ENCODE results near the gene NDUFS4.

GRCh38 chr5:53613061-53613460, 52.6 kb downstream of the NDUFS4 start:
- TF ChIP-seq POLR2AphosphoS2 (IDR thresholded peaks at IDR 0.05; ENCODE audit: low read length) (no peak), CTCF (IDR thresholded peaks at IDR 0.05 in 2 of 3, conservative IDR thresholded peaks at IDR 0.05 in 1 of 3; ENCODE audit: insufficient read depth in 2 of 3, low read depth in 1 of 3, low read length in 3 of 3) (no peak), GABPB1 (CRISPR knock-in tag; IDR thresholded peaks at IDR 0.05) (no peak), ARNT (IDR thresholded peaks at IDR 0.05) (no peak), SP1 (CRISPR knock-in tag; IDR thresholded peaks at IDR 0.05) (no peak), SIX5 (IDR thresholded peaks at IDR 0.05; ENCODE audit: borderline replicate concordance in 1 of 2, insufficient read depth in 1 of 2, low read depth in 1 of 2, low read length in 2 of 2) (no peak)
- TF ChIP-seq, protein P1, sequence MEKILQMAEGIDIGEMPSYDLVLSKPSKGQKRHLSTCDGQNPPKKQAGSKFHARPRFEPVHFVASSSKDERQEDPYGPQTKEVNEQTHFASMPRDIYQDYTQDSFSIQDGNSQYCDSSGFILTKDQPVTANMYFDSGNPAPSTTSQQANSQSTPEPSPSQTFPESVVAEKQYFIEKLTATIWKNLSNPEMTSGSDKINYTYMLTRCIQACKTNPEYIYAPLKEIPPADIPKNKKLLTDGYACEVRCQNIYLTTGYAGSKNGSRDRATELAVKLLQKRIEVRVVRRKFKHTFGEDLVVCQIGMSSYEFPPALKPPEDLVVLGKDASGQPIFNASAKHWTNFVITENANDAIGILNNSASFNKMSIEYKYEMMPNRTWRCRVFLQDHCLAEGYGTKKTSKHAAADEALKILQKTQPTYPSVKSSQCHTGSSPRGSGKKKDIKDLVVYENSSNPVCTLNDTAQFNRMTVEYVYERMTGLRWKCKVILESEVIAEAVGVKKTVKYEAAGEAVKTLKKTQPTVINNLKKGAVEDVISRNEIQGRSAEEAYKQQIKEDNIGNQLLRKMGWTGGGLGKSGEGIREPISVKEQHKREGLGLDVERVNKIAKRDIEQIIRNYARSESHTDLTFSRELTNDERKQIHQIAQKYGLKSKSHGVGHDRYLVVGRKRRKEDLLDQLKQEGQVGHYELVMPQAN (IDR thresholded peaks at IDR 0.05; ENCODE audit: borderline replicate concordance): no peak
- TF ChIP-seq, protein P2, sequence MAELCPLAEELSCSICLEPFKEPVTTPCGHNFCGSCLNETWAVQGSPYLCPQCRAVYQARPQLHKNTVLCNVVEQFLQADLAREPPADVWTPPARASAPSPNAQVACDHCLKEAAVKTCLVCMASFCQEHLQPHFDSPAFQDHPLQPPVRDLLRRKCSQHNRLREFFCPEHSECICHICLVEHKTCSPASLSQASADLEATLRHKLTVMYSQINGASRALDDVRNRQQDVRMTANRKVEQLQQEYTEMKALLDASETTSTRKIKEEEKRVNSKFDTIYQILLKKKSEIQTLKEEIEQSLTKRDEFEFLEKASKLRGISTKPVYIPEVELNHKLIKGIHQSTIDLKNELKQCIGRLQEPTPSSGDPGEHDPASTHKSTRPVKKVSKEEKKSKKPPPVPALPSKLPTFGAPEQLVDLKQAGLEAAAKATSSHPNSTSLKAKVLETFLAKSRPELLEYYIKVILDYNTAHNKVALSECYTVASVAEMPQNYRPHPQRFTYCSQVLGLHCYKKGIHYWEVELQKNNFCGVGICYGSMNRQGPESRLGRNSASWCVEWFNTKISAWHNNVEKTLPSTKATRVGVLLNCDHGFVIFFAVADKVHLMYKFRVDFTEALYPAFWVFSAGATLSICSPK (IDR thresholded peaks at IDR 0.05; ENCODE audit: borderline replicate concordance): no peak
